Neural crest cell (in vitro differentiated cells): ENCODE data around the gene SORCS2. TPM values are rescaled to one million over a fixed set of nuclear protein-coding genes. Genes with fewer than 3 reads are reported as not detected.

Source experiments
- DNase-seq: peaks from one replicate; pipeline ENCODE4 v3.0.0; 2021; ENCODE audit warnings: low read depth, mixed read lengths, low spot score
- H3K27ac Mint-ChIP-seq: one replicate; pipeline ENCODE4 v1.8.0; 2021; ENCODE audit warnings: mild to moderate bottlenecking, mixed read lengths; ENCODE audit not compliant: unreplicated experiment
- H3K27me3 Mint-ChIP-seq: 2 replicates; pipeline ENCODE4 v1.8.0; 2021; ENCODE audit warnings: low read depth, mild to moderate bottlenecking, mixed read lengths
- H3K36me3 Mint-ChIP-seq: 2 replicates; pipeline ENCODE4 v1.8.0; 2021; ENCODE audit warnings: low read depth, mild to moderate bottlenecking, mixed read lengths
- H3K4me1 Mint-ChIP-seq: 2 replicates; pipeline ENCODE4 v1.8.0; 2021; ENCODE audit warnings: mixed read lengths
- H3K4me3 Mint-ChIP-seq: one replicate; pipeline ENCODE4 v1.8.0; 2021; ENCODE audit warnings: mild to moderate bottlenecking, mixed read lengths
- H3K9me3 Mint-ChIP-seq: 2 replicates; pipeline ENCODE4 v1.8.0; 2021; ENCODE audit warnings: mixed read lengths
- CTCF ChIP-seq: fragments of 200-600 bp; sonication (generic); conservative IDR thresholded peaks from 2 replicates; pipeline ENCODE4 v1.5.0; 2021; ENCODE audit warnings: antibody characterized with exemption, mild to moderate bottlenecking
- total RNA-seq: library from RNA; stranded (reverse); gene quantifications from 2 replicates; pipeline ENCODE4 v1.2.1, GENCODE V29; 2021

The SORCS2 gene
- total RNA-seq, 1 donor from 2014 or later = 1.1 TPM

GRCh38 chr4:7344636-7345155 lies 152.4 kb downstream of the SORCS2 start:
- H3K36me3 Mint-ChIP-seq = no peaks in the 10 kb centered on the region
- no peak overlapping the region for H3K27ac Mint-ChIP-seq
- H3K9me3 Mint-ChIP-seq = peaks cover 10% of the 10 kb centered on the region
- no peak for TF ChIP-seq CTCF
- no peak overlapping the region for H3K4me3 Mint-ChIP-seq
- peaks cover 6% of the 10 kb centered on the region for H3K27me3 Mint-ChIP-seq
- no peaks in the 10 kb centered on the region for H3K4me1 Mint-ChIP-seq
- no peak for DNase-seq

- no peak overlapping the region for H3K4me3 Mint-ChIP-seq
- TF ChIP-seq CTCF = no peak
- no peaks in the 10 kb centered on the region for H3K36me3 Mint-ChIP-seq
- no peak for DNase-seq
- peaks cover 6% of the 10 kb centered on the region for H3K27me3 Mint-ChIP-seq
- peaks cover 10% of the 10 kb centered on the region for H3K9me3 Mint-ChIP-seq
- H3K4me1 Mint-ChIP-seq = peaks cover 12% of the 10 kb centered on the region
- no peak overlapping the region for H3K27ac Mint-ChIP-seq
These were observed 155.6 kb downstream of the SORCS2 start for GRCh38 chr4:7347981-7348380.

- H3K36me3 Mint-ChIP-seq = no peaks in the 10 kb centered on the region
- H3K27ac Mint-ChIP-seq = peak overlapping the region; percentile 50
- H3K4me1 Mint-ChIP-seq = peaks cover 12% of the 10 kb centered on the region
- TF ChIP-seq CTCF = no peak
- H3K27me3 Mint-ChIP-seq = peaks cover 6% of the 10 kb centered on the region
- H3K4me3 Mint-ChIP-seq = no peak overlapping the region
- peaks cover 10% of the 10 kb centered on the region for H3K9me3 Mint-ChIP-seq
- DNase-seq = no peak
These were observed 156.9 kb downstream of the SORCS2 start for GRCh38 chr4:7348946-7349900.

- Mint-ChIP-seq H3K36me3 (no peaks in the 10 kb centered on the region), H3K4me1 (peaks cover 12% of the 10 kb centered on the region), H3K27me3 (peaks cover 6% of the 10 kb centered on the region), H3K9me3 (peaks cover 10% of the 10 kb centered on the region), H3K27ac (no peak overlapping the region), H3K4me3 (no peak overlapping the region)
- DNase-seq = no peak
- no peak for TF ChIP-seq CTCF
These were observed 158.1 kb downstream of the SORCS2 start for GRCh38 chr4:7350396-7350795.

GRCh38 chr4:7351014-7351413 lies 158.7 kb downstream of the SORCS2 start:
- no peak for DNase-seq
- H3K36me3 Mint-ChIP-seq = no peaks in the 10 kb centered on the region
- peaks cover 12% of the 10 kb centered on the region for H3K4me1 Mint-ChIP-seq
- peaks cover 4% of the 10 kb centered on the region for H3K9me3 Mint-ChIP-seq
- H3K4me3 Mint-ChIP-seq = no peak overlapping the region
- peak overlapping the region; percentile 4 for H3K27ac Mint-ChIP-seq
- TF ChIP-seq CTCF = no peak
- H3K27me3 Mint-ChIP-seq = peaks cover under 1% of the 10 kb centered on the region
